Measurements from ENCODE around the gene NR2F1-AS1.
"Not testable (repeated sequence)": the region's sequence is repeated elsewhere in the genome, so short reads cannot be mapped to it uniquely, and the experiment has no call there.

Gene NR2F1-AS1

GRCh38 chr5:93477816-93478215 lies 103.2 kb downstream of the NR2F1-AS1 start:
- H3K9me3 ChIP-seq (ENCODE audit: control insufficient read depth in 1 of 2, low read length in 2 of 2), result peaks cover 4 to 11% of the 10 kb centered on the region in 2 donors
- no peaks in the 10 kb centered on the region for H3K27me3 ChIP-seq (ENCODE audit: low read depth, low read length)
- no peak overlapping the region for H3K4me3 ChIP-seq (ENCODE audit: low read depth in 1 of 2, low read length in 2 of 2)
- H3K36me3 ChIP-seq (ENCODE audit: control insufficient read depth in 1 of 2, insufficient read depth in 2 of 2, low read length in 2 of 2), result no peaks in the 10 kb centered on the region
- no peak overlapping the region for H3K27ac ChIP-seq (ENCODE audit: low read length)
- no peaks in the 10 kb centered on the region for H3K4me1 ChIP-seq (ENCODE audit: control insufficient read depth in 1 of 2, insufficient read depth in 2 of 2, low read length in 2 of 2)

DNA sequence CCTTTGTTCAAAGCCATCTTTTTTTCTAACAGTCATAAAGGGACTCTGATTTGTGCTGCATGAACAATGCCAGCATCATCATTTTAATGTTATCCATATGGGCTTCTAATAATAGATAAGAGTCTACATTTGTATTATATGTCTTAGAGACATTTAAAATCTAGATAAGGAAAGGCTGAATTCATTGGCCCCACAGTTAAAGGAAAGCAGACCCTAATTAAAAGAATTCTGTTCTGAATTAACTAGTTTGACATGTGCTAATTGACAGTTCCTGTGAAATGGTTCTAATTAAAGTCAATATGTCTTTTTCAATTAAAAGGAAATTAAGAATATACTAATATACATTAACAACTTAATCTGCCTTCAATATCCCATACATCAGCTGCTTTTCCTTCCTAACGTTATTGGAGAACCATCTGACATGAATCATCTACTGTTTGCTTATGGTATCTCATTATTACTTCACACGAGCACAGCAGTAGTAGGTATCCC lies 104.7 kb downstream of the NR2F1-AS1 start:
- H3K27me3 ChIP-seq (ENCODE audit: low read depth, low read length), result no peaks in the 10 kb centered on the region
- no peak overlapping the region for H3K4me3 ChIP-seq (ENCODE audit: low read depth in 1 of 2, low read length in 2 of 2)
- no peaks in the 10 kb centered on the region for H3K36me3 ChIP-seq (ENCODE audit: control insufficient read depth in 1 of 2, insufficient read depth in 2 of 2, low read length in 2 of 2)
- peaks cover 4 to 11% of the 10 kb centered on the region in 2 donors for H3K9me3 ChIP-seq (ENCODE audit: control insufficient read depth in 1 of 2, low read length in 2 of 2)
- no peak overlapping the region for H3K27ac ChIP-seq (ENCODE audit: low read length)
- H3K4me1 ChIP-seq (ENCODE audit: control insufficient read depth in 1 of 2, insufficient read depth in 2 of 2, low read length in 2 of 2), result no peaks in the 10 kb centered on the region

DNA sequence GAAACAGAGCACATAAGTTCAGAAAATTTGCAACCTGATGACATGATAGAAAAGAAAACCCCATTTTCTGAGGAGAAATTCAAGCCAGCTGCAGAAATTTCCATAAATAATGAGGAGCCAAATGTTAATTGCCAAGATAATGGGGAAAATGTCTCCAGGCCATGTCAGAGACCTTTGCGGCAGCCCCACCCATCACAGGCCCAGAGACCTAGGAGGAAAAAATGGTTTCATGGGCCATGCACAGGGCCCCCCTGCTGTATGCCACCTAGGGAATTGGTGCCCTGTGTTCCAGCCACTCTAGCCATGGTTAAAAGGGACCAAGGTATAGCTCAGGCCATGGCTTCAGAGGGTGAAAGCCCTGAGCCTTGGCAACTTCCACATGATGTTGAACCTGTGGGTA lies 118.1 kb downstream of the NR2F1-AS1 start:
- Histone ChIP-seq H3K4me1 (ENCODE audit: control insufficient read depth in 1 of 2, insufficient read depth in 2 of 2, low read length in 2 of 2) (no peaks in the 10 kb centered on the region), H3K36me3 (ENCODE audit: control insufficient read depth in 1 of 2, insufficient read depth in 2 of 2, low read length in 2 of 2) (no peaks in the 10 kb centered on the region), H3K27ac (ENCODE audit: low read length) (no peak overlapping the region), H3K4me3 (ENCODE audit: low read depth in 1 of 2, low read length in 2 of 2) (peak overlapping the region in 1 of 2 donors; percentile 14), H3K9me3 (ENCODE audit: control insufficient read depth in 1 of 2, low read length in 2 of 2) (peaks cover 0 to 9% of the 10 kb centered on the region in 2 donors), H3K27me3 (ENCODE audit: low read depth, low read length) (no peaks in the 10 kb centered on the region)

DNA sequence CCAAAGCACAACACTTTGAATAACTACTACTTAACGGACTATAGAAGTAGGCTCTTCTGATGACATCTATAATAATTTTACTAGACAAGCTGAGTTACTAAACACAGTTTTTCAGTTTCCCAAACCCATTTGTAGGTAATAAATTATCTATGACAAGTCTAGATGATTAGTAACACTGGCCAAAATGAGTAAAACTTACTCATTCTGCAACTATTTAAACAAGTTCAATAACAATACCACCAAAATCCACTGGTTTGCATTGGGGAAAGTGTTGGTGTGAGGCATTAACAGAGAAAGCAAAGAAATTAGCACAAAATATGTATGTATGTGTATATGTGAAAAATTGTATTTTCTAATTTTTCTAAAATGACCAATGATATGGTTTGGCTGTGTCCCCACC lies 119.3 kb downstream of the NR2F1-AS1 start:
- Histone ChIP-seq H3K9me3 (ENCODE audit: control insufficient read depth in 1 of 2, low read length in 2 of 2) (peaks cover 0 to 9% of the 10 kb centered on the region in 2 donors), H3K27ac (ENCODE audit: low read length) (no peak overlapping the region), H3K36me3 (ENCODE audit: control insufficient read depth in 1 of 2, insufficient read depth in 2 of 2, low read length in 2 of 2) (no peaks in the 10 kb centered on the region), H3K4me3 (ENCODE audit: low read depth in 1 of 2, low read length in 2 of 2) (no peak overlapping the region), H3K27me3 (ENCODE audit: low read depth, low read length) (no peaks in the 10 kb centered on the region), H3K4me1 (ENCODE audit: control insufficient read depth in 1 of 2, insufficient read depth in 2 of 2, low read length in 2 of 2) (no peaks in the 10 kb centered on the region)

GRCh38 chr5:93460286-93460685 lies 120.7 kb downstream of the NR2F1-AS1 start:
- Histone ChIP-seq H3K36me3 (ENCODE audit: control insufficient read depth in 1 of 2, insufficient read depth in 2 of 2, low read length in 2 of 2) (no peaks in the 10 kb centered on the region), H3K4me1 (ENCODE audit: control insufficient read depth in 1 of 2, insufficient read depth in 2 of 2, low read length in 2 of 2) (no peaks in the 10 kb centered on the region), H3K9me3 (ENCODE audit: control insufficient read depth in 1 of 2, low read length in 2 of 2) (peaks cover 0 to 9% of the 10 kb centered on the region in 2 donors), H3K4me3 (ENCODE audit: low read depth in 1 of 2, low read length in 2 of 2) (no peak overlapping the region), H3K27ac (ENCODE audit: low read length) (no peak overlapping the region), H3K27me3 (ENCODE audit: low read depth, low read length) (no peaks in the 10 kb centered on the region)

GRCh38 chr5:93456796-93457195 lies 124.2 kb downstream of the NR2F1-AS1 start:
- H3K27ac ChIP-seq (ENCODE audit: low read length); H3K36me3 ChIP-seq (ENCODE audit: control insufficient read depth in 1 of 2, insufficient read depth in 2 of 2, low read length in 2 of 2); H3K4me3 ChIP-seq (ENCODE audit: low read depth in 1 of 2, low read length in 2 of 2); H3K9me3 ChIP-seq (ENCODE audit: control insufficient read depth in 1 of 2, low read length in 2 of 2); H3K4me1 ChIP-seq (ENCODE audit: control insufficient read depth in 1 of 2, insufficient read depth in 2 of 2, low read length in 2 of 2); H3K27me3 ChIP-seq (ENCODE audit: low read depth, low read length): not testable (repeated sequence)

GRCh38 chr5:93454896-93455295 lies 126.1 kb downstream of the NR2F1-AS1 start:
- no peaks in the 10 kb centered on the region for H3K9me3 ChIP-seq (ENCODE audit: control insufficient read depth in 1 of 2, low read length in 2 of 2)

DNA sequence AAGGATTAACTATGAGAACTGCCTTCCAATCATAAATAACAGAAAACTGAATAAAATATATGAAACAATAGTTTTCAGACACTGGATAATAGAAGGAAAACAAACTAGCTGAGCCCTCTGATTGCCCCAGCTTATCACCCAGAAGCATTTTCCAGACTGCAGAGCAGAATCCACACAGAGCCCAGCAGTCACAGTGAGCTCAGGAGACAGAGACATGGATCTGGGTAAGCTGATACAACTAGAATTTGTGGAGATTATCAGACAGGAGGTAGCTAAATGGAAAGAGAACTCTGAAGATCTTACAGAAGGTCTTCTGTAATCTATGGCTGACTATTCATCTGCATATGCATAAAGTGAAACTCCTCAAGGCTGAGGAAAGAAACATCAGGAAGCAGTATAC lies 128.8 kb downstream of the NR2F1-AS1 start:
- Histone ChIP-seq H3K27me3 (ENCODE audit: low read depth, low read length) (no peaks in the 10 kb centered on the region), H3K4me3 (ENCODE audit: low read depth in 1 of 2, low read length in 2 of 2) (no peak overlapping the region), H3K4me1 (ENCODE audit: control insufficient read depth in 1 of 2, insufficient read depth in 2 of 2, low read length in 2 of 2) (no peaks in the 10 kb centered on the region), H3K9me3 (ENCODE audit: control insufficient read depth in 1 of 2, low read length in 2 of 2) (no peaks in the 10 kb centered on the region), H3K27ac (ENCODE audit: low read length) (no peak overlapping the region), H3K36me3 (ENCODE audit: control insufficient read depth in 1 of 2, insufficient read depth in 2 of 2, low read length in 2 of 2) (no peaks in the 10 kb centered on the region)

More at GRCh38 chr5:93454896-93455295, 126.1 kb downstream of the NR2F1-AS1 start:
- H3K4me3 ChIP-seq (ENCODE audit: low read depth in 1 of 2, low read length in 2 of 2), result no peak overlapping the region
- no peaks in the 10 kb centered on the region for H3K36me3 ChIP-seq (ENCODE audit: control insufficient read depth in 1 of 2, insufficient read depth in 2 of 2, low read length in 2 of 2)
- H3K27ac ChIP-seq (ENCODE audit: low read length), result no peak overlapping the region
- no peaks in the 10 kb centered on the region for H3K4me1 ChIP-seq (ENCODE audit: control insufficient read depth in 1 of 2, insufficient read depth in 2 of 2, low read length in 2 of 2)
- H3K27me3 ChIP-seq (ENCODE audit: low read depth, low read length), result no peaks in the 10 kb centered on the region

- Histone ChIP-seq H3K36me3 (ENCODE audit: control insufficient read depth in 1 of 2, insufficient read depth in 2 of 2, low read length in 2 of 2) (no peaks in the 10 kb centered on the region), H3K27ac (ENCODE audit: low read length) (no peak overlapping the region), H3K9me3 (ENCODE audit: control insufficient read depth in 1 of 2, low read length in 2 of 2) (peaks cover 0 to 5% of the 10 kb centered on the region in 2 donors)
Observed at GRCh38 chr5:93438124-93438523, 142.9 kb downstream of the NR2F1-AS1 start.

DNA sequence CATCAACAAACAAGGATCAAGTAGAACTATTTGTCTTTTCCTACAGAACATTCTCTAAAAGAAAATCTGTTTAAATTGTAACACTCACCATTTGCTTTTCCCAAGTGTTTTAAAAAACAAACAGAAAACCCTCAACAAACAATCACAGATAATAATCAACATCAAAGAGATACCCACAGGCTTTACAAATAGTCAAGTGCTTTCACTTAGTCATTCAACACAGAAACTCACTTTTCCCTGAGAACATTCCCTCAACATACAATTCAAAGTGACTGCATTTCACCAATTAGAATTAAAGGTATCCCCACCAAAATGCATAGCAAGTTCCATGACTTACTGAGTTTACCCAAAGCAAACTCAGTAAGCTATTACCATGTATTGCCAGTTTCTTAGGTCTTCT lies 144.9 kb downstream of the NR2F1-AS1 start:
- Histone ChIP-seq H3K27ac (ENCODE audit: low read length) (no peak overlapping the region), H3K9me3 (ENCODE audit: control insufficient read depth in 1 of 2, low read length in 2 of 2) (no peaks in the 10 kb centered on the region), H3K27me3 (ENCODE audit: low read depth, low read length) (no peaks in the 10 kb centered on the region), H3K36me3 (ENCODE audit: control insufficient read depth in 1 of 2, insufficient read depth in 2 of 2, low read length in 2 of 2) (no peaks in the 10 kb centered on the region), H3K4me3 (ENCODE audit: low read depth in 1 of 2, low read length in 2 of 2) (no peak overlapping the region), H3K4me1 (ENCODE audit: control insufficient read depth in 1 of 2, insufficient read depth in 2 of 2, low read length in 2 of 2) (no peaks in the 10 kb centered on the region)

More at GRCh38 chr5:93438124-93438523, 142.9 kb downstream of the NR2F1-AS1 start:
- Histone ChIP-seq H3K4me3 (ENCODE audit: low read depth in 1 of 2, low read length in 2 of 2) (no peak overlapping the region), H3K27me3 (ENCODE audit: low read depth, low read length) (no peaks in the 10 kb centered on the region), H3K4me1 (ENCODE audit: control insufficient read depth in 1 of 2, insufficient read depth in 2 of 2, low read length in 2 of 2) (no peaks in the 10 kb centered on the region)

DNA sequence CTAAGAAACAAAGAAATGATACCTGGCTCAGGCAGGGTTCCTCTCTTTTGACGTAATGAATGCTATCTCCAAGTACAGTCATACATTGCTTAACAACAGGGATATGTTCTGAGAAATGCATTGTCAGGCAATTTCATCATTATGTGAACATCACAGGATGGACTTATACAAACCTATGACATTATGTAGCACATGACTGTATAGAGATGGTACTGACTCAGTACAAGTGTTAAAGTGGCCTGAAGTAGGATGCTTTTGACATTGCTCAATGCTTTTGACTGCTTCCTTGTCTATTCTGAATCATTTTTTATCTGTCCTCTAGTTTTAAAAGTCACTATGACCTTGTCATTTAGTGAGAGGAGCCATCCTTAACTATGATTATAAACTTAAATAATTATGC lies 147.6 kb downstream of the NR2F1-AS1 start:
- no peak overlapping the region for H3K27ac ChIP-seq (ENCODE audit: low read length)
- no peaks in the 10 kb centered on the region for H3K4me1 ChIP-seq (ENCODE audit: control insufficient read depth in 1 of 2, insufficient read depth in 2 of 2, low read length in 2 of 2)
- H3K36me3 ChIP-seq (ENCODE audit: control insufficient read depth in 1 of 2, insufficient read depth in 2 of 2, low read length in 2 of 2), result no peaks in the 10 kb centered on the region
- no peak overlapping the region for H3K4me3 ChIP-seq (ENCODE audit: low read depth in 1 of 2, low read length in 2 of 2)
- H3K9me3 ChIP-seq (ENCODE audit: control insufficient read depth in 1 of 2, low read length in 2 of 2), result no peaks in the 10 kb centered on the region
- no peaks in the 10 kb centered on the region for H3K27me3 ChIP-seq (ENCODE audit: low read depth, low read length)

- Histone ChIP-seq H3K4me3 (ENCODE audit: low read depth in 1 of 2, low read length in 2 of 2) (no peak overlapping the region), H3K9me3 (ENCODE audit: control insufficient read depth in 1 of 2, low read length in 2 of 2) (no peaks in the 10 kb centered on the region), H3K27me3 (ENCODE audit: low read depth, low read length) (no peaks in the 10 kb centered on the region), H3K27ac (ENCODE audit: low read length) (no peak overlapping the region), H3K36me3 (ENCODE audit: control insufficient read depth in 1 of 2, insufficient read depth in 2 of 2, low read length in 2 of 2) (no peaks in the 10 kb centered on the region), H3K4me1 (ENCODE audit: control insufficient read depth in 1 of 2, insufficient read depth in 2 of 2, low read length in 2 of 2) (peaks cover 0 to 3% of the 10 kb centered on the region in 2 donors)
Observed at GRCh38 chr5:93431250-93431649, 149.8 kb downstream of the NR2F1-AS1 start.
